Measurements from ENCODE around the gene MMP24OS.

DNA sequence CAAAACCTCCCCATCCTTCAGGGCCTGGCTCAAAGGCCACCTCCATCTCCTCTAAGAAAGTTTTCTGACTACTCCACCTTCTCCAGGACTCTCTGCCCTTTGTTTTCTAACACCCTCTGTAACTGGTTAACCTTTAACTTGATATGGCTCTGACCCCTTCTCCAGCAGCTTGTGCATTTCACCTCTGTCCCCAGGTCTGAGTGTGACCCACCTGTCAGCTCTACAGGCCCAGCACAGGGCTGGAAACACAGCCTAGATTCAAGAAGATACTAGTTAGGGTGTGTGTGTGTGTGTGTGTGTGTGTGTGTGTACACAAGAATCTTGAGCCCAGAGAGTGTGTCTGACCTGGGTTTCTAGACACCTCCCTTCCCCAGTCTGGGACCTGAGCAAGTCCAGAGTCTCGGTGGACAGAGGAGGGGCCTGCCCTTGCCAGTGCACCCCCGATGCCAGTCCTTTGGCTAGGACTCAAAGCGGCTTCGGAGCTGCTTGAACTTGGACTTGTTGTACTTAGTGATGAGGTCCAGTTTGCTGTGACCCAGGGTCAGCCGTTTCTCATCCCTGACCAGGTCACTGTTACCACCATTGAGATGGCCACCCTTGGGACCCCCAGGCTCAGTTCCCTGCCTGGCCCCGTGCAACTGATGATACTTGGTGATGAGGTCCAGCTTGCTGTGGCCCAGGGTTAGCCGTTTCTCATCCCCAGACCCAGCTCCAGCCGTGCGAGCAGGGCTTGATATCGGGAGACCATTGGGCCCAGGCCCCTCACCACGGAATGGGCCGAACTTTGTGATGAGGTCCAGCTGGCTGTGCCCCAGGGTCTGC is 8.4 kb upstream of the MMP24OS start:
- TF ChIP-seq, protein P1, sequence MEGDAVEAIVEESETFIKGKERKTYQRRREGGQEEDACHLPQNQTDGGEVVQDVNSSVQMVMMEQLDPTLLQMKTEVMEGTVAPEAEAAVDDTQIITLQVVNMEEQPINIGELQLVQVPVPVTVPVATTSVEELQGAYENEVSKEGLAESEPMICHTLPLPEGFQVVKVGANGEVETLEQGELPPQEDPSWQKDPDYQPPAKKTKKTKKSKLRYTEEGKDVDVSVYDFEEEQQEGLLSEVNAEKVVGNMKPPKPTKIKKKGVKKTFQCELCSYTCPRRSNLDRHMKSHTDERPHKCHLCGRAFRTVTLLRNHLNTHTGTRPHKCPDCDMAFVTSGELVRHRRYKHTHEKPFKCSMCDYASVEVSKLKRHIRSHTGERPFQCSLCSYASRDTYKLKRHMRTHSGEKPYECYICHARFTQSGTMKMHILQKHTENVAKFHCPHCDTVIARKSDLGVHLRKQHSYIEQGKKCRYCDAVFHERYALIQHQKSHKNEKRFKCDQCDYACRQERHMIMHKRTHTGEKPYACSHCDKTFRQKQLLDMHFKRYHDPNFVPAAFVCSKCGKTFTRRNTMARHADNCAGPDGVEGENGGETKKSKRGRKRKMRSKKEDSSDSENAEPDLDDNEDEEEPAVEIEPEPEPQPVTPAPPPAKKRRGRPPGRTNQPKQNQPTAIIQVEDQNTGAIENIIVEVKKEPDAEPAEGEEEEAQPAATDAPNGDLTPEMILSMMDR (IDR thresholded peaks at IDR 0.05), result no peak
- TF ChIP-seq EP300 (IDR thresholded peaks at IDR 0.05), result no peak
- no peak for TF ChIP-seq POLR2AphosphoS5 (IDR thresholded peaks at IDR 0.05)
- TF ChIP-seq POLR2A (IDR thresholded peaks at IDR 0.05), result no peak
